DOHH2 (cell line): ENCODE measurements around the gene GFY.

Experiments
- EZH2phosphoT487 ChIP-seq: fragments of 200-600 bp; sonication (generic); IDR thresholded peaks from 2 replicates; pipeline ENCODE4 v1.6.1; 2017; ENCODE audit warnings: borderline replicate concordance, mild to moderate bottlenecking, antibody characterized with exemption, low read length, moderate library complexity, mixed read lengths
- TF ChIP-seq, protein P1 (sequence below): fragments of 200-600 bp; sonication (generic); IDR thresholded peaks from one replicate; pipeline ENCODE4 v1.5.1; 2014; ENCODE audit warnings: antibody characterized with exemption, mild to moderate bottlenecking, low read depth, low read length; ENCODE audit not compliant: poor library complexity, severe bottlenecking

DNA sequence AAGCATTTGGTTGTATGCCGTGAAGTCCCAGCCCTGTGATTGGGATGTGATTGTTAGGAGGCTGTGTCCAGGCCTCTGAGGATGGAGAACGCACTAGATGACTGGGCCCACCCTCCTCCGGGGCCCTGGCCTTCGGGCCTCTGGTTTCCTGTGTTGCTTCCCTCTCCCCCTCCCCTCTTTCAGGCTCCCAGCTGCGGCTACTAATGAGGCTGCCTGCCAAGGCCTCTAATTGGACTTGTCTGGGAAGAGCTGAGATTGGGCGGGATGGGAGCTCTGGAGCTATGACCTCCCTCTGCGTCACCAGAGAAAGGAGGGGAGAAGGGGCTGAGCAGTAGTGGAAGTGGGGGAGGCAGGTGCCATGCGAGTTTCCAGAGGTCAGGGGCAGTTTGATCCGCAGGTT is 11.8 kb upstream of the GFY start:
- TF ChIP-seq, protein P1, sequence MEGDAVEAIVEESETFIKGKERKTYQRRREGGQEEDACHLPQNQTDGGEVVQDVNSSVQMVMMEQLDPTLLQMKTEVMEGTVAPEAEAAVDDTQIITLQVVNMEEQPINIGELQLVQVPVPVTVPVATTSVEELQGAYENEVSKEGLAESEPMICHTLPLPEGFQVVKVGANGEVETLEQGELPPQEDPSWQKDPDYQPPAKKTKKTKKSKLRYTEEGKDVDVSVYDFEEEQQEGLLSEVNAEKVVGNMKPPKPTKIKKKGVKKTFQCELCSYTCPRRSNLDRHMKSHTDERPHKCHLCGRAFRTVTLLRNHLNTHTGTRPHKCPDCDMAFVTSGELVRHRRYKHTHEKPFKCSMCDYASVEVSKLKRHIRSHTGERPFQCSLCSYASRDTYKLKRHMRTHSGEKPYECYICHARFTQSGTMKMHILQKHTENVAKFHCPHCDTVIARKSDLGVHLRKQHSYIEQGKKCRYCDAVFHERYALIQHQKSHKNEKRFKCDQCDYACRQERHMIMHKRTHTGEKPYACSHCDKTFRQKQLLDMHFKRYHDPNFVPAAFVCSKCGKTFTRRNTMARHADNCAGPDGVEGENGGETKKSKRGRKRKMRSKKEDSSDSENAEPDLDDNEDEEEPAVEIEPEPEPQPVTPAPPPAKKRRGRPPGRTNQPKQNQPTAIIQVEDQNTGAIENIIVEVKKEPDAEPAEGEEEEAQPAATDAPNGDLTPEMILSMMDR, result no peak
- TF ChIP-seq EZH2phosphoT487, result no peak
